Fibroblast of mammary gland (primary cell): ENCODE measurements around the gene PRDM10.
"Not testable (repeated sequence)": the region's sequence is repeated elsewhere in the genome, so short reads cannot be mapped to it uniquely, and the experiment has no call there.

Experiments used
- DNase-seq: peaks from one replicate; pipeline ENCODE4 v3.0.0-alpha.2; 2010; ENCODE audit warnings: low read depth
- H3K4me3 ChIP-seq: 2 replicates; pipeline ENCODE4 v1.5.1; 2011; ENCODE audit warnings: low read depth, mild to moderate bottlenecking, low read length, moderate library complexity; ENCODE audit not compliant: control insufficient read depth
- CTCF ChIP-seq: conservative IDR thresholded peaks from 2 replicates; pipeline ENCODE4 v1.5.1; 2011; ENCODE audit warnings: low read depth, low read length, inconsistent platforms; ENCODE audit not compliant: control insufficient read depth, insufficient read depth

PRDM10 gene

GRCh38 chr11:129871914-129872313 lies 130.7 kb downstream of the PRDM10 start:
- no peak overlapping the region for H3K4me3 ChIP-seq
- no peak for TF ChIP-seq CTCF
- no peak for DNase-seq

GRCh38 chr11:129868626-129869025 lies 134.0 kb downstream of the PRDM10 start:
- H3K4me3 ChIP-seq, result not testable (repeated sequence)
- peak; percentile 38 for DNase-seq

DNA sequence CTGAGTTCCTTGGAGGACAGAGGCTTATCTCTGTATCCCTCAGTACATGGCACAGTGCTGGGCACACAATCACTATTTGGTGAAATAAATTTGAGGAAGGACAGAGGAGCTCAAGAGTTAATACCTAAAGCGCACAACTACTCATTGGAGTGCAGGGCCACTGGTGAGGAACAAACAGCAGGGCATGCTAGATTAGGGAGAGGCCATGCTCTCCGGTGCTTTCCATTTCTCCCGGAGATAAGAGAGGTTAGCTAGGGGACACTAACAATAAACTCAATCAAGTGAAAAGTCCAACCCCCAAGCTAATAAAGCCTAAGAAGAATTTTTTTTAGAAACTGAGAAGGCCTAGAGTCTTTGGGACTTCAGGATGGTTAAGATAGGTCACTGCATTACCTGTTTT lies 136.3 kb downstream of the PRDM10 start:
- TF ChIP-seq CTCF, result no peak
- H3K4me3 ChIP-seq, result no peak overlapping the region
- no peak for DNase-seq

- TF ChIP-seq CTCF, result no peak
- H3K4me3 ChIP-seq, result no peak overlapping the region
- DNase-seq, result no peak
These were observed 136.9 kb downstream of the PRDM10 start for GRCh38 chr11:129865701-129866100.

DNA sequence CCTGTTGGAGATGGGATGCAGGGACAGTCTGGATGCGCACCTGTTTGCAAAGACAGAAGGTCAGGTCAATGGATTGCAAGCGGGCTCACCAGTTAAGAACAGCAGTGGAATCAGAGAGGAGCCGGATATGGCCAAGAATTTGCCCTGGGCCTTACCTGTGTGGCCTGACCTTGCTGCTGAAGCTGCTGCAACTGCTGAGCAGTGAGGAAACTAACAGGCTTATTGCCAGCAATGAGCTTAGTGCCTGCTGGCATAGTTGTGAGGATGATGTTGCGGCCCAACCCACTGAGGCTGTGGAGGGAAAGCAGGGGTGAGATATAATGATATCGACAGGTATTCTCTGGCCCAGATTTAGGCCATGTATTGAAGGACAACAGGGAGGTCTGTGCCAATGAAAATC lies 137.8 kb downstream of the PRDM10 start:
- no peak for TF ChIP-seq CTCF
- DNase-seq, result no peak
- no peak overlapping the region for H3K4me3 ChIP-seq

GRCh38 chr11:129861702-129862522 lies 140.7 kb downstream of the PRDM10 start:
- no peak for TF ChIP-seq CTCF
- no peak overlapping the region for H3K4me3 ChIP-seq
- peak; percentile 92 for DNase-seq

GRCh38 chr11:129856036-129856435 lies 146.6 kb downstream of the PRDM10 start:
- TF ChIP-seq CTCF, result no peak
- DNase-seq, result no peak
- no peak overlapping the region for H3K4me3 ChIP-seq
